ENCODE measurements around the gene EIF2A. TPM values are rescaled to one million over a fixed set of nuclear protein-coding genes. Genes with fewer than 3 reads are reported as not detected.

Gene EIF2A
- total and polyA plus RNA-seq, 9 of the 15 experiments (the other 6 are each of a cell fraction or from before 2014, with no cell fraction given), result 106 to 192 (median 168) TPM

GRCh38 chr3:150605998-150606641 is 59.5 kb downstream of the EIF2A start (continued):
- no peak for TF ChIP-seq POU5F1 (IDR thresholded peaks at IDR 0.05; ENCODE audit: borderline replicate concordance, low read depth, low read length, partially characterized antibody)
- peak in 1 of 2 experiments; percentile 50; a peak in 1 of 4 replicates for TF ChIP-seq RCOR1 (IDR thresholded peaks at IDR 0.05; ENCODE audit: borderline replicate concordance in 1 of 2, low read depth in 2 of 2, low read length in 2 of 2)
- no peak for TF ChIP-seq CBFB (CRISPR knock-in tag; IDR thresholded peaks at IDR 0.05)
- TF ChIP-seq ESRRA (IDR thresholded peaks at IDR 0.05; ENCODE audit: borderline replicate concordance, low read depth), result no peak
- no peak for TF ChIP-seq ZNF274 (IDR thresholded peaks at IDR 0.05; ENCODE audit: borderline replicate concordance, low read depth, low read length)
- TF ChIP-seq ZNF23 (CRISPR knock-in tag; IDR thresholded peaks at IDR 0.05), result no peak
- TF ChIP-seq MCM5 (IDR thresholded peaks at IDR 0.05; ENCODE audit: low read depth), result no peak
- TF ChIP-seq, protein P1, sequence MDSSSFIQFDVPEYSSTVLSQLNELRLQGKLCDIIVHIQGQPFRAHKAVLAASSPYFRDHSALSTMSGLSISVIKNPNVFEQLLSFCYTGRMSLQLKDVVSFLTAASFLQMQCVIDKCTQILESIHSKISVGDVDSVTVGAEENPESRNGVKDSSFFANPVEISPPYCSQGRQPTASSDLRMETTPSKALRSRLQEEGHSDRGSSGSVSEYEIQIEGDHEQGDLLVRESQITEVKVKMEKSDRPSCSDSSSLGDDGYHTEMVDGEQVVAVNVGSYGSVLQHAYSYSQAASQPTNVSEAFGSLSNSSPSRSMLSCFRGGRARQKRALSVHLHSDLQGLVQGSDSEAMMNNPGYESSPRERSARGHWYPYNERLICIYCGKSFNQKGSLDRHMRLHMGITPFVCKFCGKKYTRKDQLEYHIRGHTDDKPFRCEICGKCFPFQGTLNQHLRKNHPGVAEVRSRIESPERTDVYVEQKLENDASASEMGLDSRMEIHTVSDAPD (CRISPR knock-in tag; IDR thresholded peaks at IDR 0.05), result no peak
- no peak for TF ChIP-seq ZNF133 (CRISPR knock-in tag; IDR thresholded peaks at IDR 0.05)
- no peak for TF ChIP-seq TARDBP (IDR thresholded peaks at IDR 0.05)
- TF ChIP-seq MCM7 (IDR thresholded peaks at IDR 0.05), result no peak
- TF ChIP-seq ETV6 (IDR thresholded peaks at IDR 0.05; ENCODE audit: borderline replicate concordance in 1 of 2, low read depth in 2 of 2, low read length in 1 of 2), result no peak
- TF ChIP-seq ETV6 (CRISPR knock-in tag; IDR thresholded peaks at IDR 0.05; ENCODE audit: borderline replicate concordance), result no peak
- no peak for TF ChIP-seq PCBP2 (IDR thresholded peaks at IDR 0.05; ENCODE audit: low read depth, low read length, poor library complexity, severe bottlenecking)
- no peak for TF ChIP-seq ZNF561 (CRISPR knock-in tag; conservative IDR thresholded peaks at IDR 0.05)
- no peak; the same call in 1 of the 2 replicates for TF ChIP-seq CTBP1 (IDR thresholded peaks at IDR 0.05; ENCODE audit: borderline replicate concordance)
- TF ChIP-seq SAFB2 (IDR thresholded peaks at IDR 0.05; ENCODE audit: borderline replicate concordance, low read depth, low read length, severe bottlenecking), result no peak
- TF ChIP-seq, protein P2, sequence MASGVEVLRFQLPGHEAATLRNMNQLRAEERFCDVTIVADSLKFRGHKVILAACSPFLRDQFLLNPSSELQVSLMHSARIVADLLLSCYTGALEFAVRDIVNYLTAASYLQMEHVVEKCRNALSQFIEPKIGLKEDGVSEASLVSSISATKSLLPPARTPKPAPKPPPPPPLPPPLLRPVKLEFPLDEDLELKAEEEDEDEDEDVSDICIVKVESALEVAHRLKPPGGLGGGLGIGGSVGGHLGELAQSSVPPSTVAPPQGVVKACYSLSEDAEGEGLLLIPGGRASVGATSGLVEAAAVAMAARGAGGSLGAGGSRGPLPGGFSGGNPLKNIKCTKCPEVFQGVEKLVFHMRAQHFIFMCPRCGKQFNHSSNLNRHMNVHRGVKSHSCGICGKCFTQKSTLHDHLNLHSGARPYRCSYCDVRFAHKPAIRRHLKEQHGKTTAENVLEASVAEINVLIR (CRISPR knock-in tag; IDR thresholded peaks at IDR 0.05), result no peak
- no peak for TF ChIP-seq ZNF324 (CRISPR knock-in tag; IDR thresholded peaks at IDR 0.05)
- no peak for TF ChIP-seq EZH2 (IDR thresholded peaks at IDR 0.05; ENCODE audit: borderline replicate concordance, low read depth, low read length)
- TF ChIP-seq, protein P3, sequence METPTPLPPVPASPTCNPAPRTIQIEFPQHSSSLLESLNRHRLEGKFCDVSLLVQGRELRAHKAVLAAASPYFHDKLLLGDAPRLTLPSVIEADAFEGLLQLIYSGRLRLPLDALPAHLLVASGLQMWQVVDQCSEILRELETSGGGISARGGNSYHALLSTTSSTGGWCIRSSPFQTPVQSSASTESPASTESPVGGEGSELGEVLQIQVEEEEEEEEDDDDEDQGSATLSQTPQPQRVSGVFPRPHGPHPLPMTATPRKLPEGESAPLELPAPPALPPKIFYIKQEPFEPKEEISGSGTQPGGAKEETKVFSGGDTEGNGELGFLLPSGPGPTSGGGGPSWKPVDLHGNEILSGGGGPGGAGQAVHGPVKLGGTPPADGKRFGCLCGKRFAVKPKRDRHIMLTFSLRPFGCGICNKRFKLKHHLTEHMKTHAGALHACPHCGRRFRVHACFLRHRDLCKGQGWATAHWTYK (CRISPR knock-in tag; IDR thresholded peaks at IDR 0.05), result no peak
- TF ChIP-seq MECOM (CRISPR knock-in tag; IDR thresholded peaks at IDR 0.05), result no peak
- peak; percentile 15; the same call in 1 of the 2 replicates for TF ChIP-seq NCOR1 (IDR thresholded peaks at IDR 0.05)
- TF ChIP-seq EHMT2 (IDR thresholded peaks at IDR 0.05), result peak; percentile 49; the same call in 1 of the 2 replicates
- TF ChIP-seq BRCA1 (IDR thresholded peaks at IDR 0.05), result no peak
- no peak for TF ChIP-seq BRCA1 (CRISPR knock-in tag; IDR thresholded peaks at IDR 0.05)
- TF ChIP-seq ELF2 (CRISPR knock-in tag; IDR thresholded peaks at IDR 0.05), result no peak
- TF ChIP-seq GTF2F1 (IDR thresholded peaks at IDR 0.05; ENCODE audit: low read depth, low read length), result no peak
- no peak for TF ChIP-seq ZBTB1 (CRISPR knock-in tag; IDR thresholded peaks at IDR 0.05; ENCODE audit: borderline replicate concordance, low read depth)
